CD4-positive, alpha-beta T cell treated with Interleukin-1 beta for 1 hour (primary cell): ENCODE results near the gene CASK.

Source experiments
- DNase-seq, 2 donors: peaks; one replicate each; pipeline ENCODE4 v3.0.0-alpha.2; 2020 to 2022

The CASK gene

GRCh38 chrX:41923211-41923977 lies at the start of gene CASK:
CASK (minus strand) TSS chrX:41923554; CDS start chrX:41922988, 566 bp downstream.
- peak; percentile 93 to 94 for DNase-seq

DNA sequence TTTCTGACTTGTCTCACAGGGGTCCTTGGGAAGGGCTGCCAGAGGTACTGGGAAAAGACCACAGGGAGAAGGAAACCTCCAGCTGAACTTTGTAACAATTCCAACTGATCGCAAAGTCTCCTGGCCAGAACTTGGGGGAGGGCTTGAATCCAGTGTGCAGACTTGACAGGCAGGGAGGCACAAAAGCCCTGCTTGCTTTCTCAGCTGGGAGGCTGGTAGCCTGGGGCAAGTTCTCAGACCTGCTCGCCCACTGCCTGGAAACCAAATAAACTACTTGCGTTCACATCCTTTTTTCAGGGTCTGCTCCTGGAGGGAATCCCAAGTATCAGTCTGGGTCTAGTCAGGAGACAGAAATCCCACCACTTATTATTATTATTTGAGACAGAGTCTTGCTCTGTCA lies 48.0 kb upstream of the CASK start:
- DNase-seq = no peak

DNA sequence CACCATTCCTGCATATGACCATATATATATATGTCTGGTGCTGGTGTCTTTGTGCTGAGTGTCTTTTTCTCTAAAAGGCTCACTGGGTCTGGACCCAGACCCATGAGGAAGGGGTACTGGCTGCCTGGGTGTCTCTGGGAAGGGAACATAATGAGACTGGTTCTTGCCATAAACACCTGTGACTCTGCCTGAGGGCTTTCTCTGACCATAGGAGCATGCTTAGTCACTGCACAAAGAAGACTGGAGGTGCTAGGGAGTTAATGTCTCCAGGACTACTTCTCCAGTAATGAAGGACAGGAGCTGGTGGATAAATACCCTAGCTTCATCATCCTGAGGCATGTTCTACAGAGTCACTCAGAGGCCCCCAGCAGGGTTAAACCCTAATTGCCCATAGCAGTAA lies 47.1 kb upstream of the CASK start:
- no peak for DNase-seq

- no peak for DNase-seq
Observed at GRCh38 chrX:41963348-41963747, 40.0 kb upstream of the CASK start.

DNA sequence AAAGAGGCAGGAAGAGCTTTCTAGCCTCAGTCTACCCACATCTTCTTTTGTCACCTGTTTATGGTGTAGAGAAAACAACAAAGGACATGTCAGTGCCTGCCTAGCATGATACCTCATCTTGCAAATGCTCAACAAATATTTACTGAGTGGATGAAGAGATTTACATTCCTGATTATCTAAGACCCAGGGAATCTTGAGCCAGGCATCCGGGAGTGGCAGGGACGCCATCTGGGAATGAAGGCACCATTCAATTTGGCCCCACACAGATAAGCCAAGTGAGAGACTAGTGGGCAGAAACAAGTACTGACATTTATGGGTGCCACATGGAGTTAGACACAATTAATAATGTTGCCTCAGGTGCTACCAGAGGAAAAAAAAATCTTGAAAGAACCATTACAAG lies 36.8 kb upstream of the CASK start:
- no peak for DNase-seq

GRCh38 chrX:41958861-41959260 lies 35.5 kb upstream of the CASK start:
- DNase-seq = no peak

- DNase-seq = no peak
Observed at GRCh38 chrX:41956027-41956426, 32.7 kb upstream of the CASK start.

DNA sequence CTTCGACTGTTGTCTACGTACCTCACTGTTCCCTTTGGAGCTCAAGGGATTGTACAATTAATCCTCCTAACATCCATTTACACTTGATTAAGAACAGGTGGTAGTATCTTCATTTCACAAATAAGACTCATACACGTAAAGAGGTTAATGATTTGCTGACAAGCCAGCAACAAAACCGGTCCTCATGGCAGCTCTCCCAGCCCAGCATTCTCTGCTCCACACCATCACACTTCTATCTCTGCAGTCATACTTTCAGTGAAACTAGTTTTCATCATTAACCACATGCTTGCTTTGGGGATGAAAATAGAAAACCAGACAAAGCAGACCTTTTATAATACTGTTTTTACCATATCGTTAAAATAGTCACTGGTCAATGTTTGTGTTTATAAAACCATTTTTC lies 28.7 kb upstream of the CASK start:
- no peak for DNase-seq

- DNase-seq = no peak
Observed at GRCh38 chrX:41946989-41947612, 23.7 kb upstream of the CASK start.

DNA sequence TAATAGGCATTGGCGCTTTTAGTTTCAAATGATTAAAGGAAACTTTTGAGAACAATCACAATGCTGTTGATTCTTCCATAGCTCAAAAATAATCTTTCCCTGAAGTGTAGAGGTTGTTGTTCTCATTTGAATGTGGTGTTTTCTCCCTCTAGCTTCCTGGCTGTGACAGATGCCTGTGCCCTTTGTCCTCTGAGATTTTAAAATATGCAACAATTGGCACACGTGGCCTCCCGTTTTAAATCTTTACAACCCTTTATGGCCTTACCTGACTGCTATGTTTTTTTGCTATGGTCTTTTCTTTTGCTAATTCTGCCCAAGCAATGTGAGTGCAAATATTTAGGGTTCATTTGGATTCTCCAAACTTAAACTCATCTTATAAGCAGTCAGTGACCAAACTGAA lies 22.9 kb upstream of the CASK start:
- no peak for DNase-seq

DNA sequence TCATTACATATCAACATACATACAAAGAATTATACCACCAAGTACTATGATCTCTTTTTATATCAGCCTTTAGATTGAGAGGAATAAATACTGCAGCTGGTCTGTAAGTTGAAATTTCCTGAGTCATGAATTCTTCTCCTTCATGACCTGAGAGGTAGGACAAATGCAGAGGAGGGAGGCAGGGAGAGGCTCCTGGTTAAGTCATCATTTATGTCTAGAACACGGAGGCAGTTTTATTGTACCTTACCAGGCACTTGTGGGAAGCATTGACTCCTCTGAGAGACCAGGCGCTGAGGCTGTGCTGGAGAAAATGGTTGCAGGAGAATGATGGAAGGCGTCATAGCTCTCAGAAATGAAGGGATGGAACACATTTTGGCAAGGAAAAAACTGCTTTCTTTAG lies 12.5 kb upstream of the CASK start:
- no peak for DNase-seq

GRCh38 chrX:41933546-41933945 lies 10.2 kb upstream of the CASK start:
- DNase-seq = peak in 1 of 2 donors; percentile 25

GRCh38 chrX:41932885-41933284 lies 9.5 kb upstream of the CASK start:
- DNase-seq = no peak

GRCh38 chrX:41931591-41931990 lies 8.2 kb upstream of the CASK start:
- DNase-seq = no peak

- peak; percentile 28 to 44 for DNase-seq
Observed at GRCh38 chrX:41923978-41924683, 777 bp upstream of the CASK start.

GRCh38 chrX:41922431-41923151 lies 763 bp downstream of the CASK start:
- DNase-seq = peak in 1 of 2 donors; percentile 18

DNA sequence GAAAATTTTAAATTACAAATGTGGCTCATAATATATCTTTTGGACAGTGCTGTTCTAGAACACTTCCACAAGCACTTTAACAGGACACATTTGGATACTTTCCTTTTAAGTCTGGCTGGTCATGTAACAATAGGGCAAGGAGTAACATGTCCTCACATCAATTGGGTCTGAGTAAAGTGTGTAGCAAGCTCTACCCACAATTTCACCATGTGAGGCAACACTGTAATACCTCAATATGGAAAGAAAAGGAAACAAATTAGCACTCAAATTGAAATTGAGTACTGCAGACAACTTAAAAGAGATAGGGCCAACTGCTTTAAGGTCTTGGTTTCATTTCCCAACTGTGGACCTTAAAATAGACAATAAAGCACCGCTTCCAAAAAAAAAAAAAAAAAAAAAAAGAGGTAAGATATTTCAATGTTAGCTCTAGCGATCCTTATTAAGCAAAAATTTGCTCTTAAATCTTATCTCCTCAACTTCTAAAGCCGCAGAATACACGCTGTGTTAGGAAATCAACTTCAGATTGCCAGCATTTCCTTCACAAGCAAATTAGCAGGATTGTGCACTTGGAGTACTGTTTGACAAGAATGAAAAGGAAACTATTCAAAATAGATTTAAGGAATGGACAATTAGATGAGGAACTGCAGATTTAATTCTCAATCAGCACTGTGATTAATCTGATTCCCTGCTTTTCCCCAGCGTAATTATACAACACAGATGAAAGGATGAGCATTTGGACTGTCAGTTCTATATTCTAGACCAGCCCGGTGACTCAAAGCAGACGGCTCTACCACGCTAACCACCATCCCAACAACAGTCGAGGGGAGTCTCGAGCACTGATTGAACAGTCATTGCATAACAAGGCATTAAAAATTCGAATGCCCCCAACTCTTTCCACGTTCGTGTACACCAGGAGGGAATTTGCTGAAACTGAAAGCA lies 1.6 kb downstream of the CASK start:
- peak in 1 of 2 donors; percentile 2 for DNase-seq

DNA sequence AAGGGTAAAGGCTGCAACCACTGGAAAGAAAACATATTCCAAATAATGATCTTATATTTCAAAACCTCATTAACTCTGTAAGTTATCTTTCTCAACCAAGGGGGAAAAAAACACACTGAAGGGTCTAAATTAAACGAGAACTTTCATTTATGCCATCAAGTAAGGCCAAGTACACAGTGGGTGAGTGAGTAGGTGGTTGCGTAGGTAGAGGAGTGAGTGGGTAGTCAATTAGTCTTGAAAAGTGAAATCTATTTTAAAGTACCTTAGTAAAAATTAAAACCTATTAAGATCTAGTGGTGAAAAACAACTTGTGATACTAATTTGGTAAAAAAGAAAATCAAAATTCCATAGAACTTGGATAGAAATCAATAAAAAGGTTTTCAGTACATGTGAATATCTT lies 3.5 kb downstream of the CASK start:
- DNase-seq = no peak

- no peak for DNase-seq
Observed at GRCh38 chrX:41917517-41917916, 5.8 kb downstream of the CASK start.

- no peak for DNase-seq
Observed at GRCh38 chrX:41913476-41913875, 9.9 kb downstream of the CASK start.

DNA sequence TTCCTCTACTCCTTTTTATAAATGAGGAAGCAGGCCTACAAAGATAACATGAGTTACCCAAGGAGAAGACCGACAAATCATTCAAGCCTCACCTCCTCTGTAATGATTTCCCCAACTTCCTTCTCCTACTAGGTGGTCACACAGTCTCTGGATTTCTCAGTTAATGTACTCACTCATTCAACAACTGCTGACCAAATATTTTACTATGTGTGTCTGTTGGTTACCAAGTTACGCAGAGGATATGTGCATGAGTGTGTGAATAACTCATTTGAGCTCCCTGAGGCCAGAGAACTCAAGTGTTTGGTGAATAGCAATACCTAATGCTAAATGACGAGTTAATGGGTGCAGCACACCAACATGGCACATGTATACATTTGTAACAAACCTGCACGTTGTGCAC lies 10.4 kb downstream of the CASK start:
- DNase-seq = no peak

DNA sequence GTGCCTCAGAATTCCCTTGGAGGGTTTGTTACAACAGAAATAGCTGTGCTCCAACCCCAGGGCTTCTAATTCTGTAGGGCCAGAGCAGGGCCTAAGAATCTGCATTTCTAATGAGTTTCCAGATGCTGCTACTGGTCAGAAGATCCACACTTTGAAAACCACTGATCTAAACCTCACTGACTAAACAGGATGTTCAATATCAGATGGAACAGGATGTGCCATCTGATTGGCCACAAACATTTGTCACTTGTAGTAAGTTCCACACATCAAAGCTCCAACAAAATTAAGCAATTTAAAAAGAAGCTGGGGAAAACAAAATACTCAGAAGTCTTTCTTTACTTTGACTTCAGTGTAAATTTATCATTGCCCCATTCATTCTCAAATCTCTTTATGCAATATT lies 14.3 kb downstream of the CASK start:
- peak in 1 of 2 donors; percentile 38 for DNase-seq
